HEK293T (cell line): ENCODE results near the gene RABGAP1L.

Experiments used
- FOXM1 ChIP-seq: fragments of 450-650 bp; IDR thresholded peaks from 2 replicates; pipeline ENCODE4 v1.6.1; 2017; ENCODE audit warnings: mild to moderate bottlenecking, borderline replicate concordance
- LEF1 ChIP-seq: fragments of 450-650 bp; IDR thresholded peaks from 2 replicates; pipeline ENCODE4 v1.6.1; 2017; ENCODE audit warnings: mild to moderate bottlenecking, borderline replicate concordance
- SP1 ChIP-seq: fragments of 450-650 bp; IDR thresholded peaks from 2 replicates; pipeline ENCODE4 v1.6.1; 2017
- SUZ12 ChIP-seq: fragments of 450-650 bp; IDR thresholded peaks from 2 replicates; pipeline ENCODE4 v1.6.1; 2016; ENCODE audit warnings: mild to moderate bottlenecking

DNA sequence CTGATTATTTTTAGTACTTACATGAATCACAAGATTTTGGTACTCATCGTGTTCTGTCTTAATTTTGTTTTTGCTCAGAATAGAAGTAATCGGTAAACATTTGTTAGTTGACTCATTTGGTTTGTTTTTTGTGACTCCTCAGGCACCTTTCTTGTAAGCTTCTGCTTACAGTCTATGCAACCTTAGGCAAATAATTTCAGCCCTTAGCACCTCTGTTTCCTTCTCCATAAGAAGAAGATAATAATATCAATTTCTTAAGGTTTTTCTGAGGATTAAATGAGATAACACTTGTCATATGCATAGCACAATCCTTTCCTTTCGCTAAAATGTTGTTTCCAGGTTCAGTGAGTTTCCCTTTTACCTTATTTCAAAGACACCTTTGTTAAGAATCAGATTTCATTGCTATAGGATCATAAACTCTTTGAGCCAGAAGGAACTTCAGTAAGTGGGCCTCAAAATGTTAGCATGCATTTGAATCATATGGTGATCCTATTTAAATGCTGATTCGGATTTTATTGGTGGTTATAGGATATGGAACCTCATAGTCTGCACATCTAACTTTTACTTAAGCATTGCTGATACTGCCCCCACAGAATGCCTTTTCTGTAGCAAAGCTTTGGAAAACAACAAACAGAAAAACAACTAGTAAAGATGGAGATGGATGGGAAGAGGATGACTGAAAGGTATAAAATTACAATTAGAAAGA is 567.7 kb downstream of the RABGAP1L start:
- TF ChIP-seq SP1 (no peak), FOXM1 (no peak), LEF1 (no peak), SUZ12 (no peak)
